DND-41 (cell line): ENCODE data around the gene POU2AF1.

ENCODE experiments used
- CTCF ChIP-seq: IDR thresholded peaks from 2 replicates; pipeline ENCODE4 v1.5.1; 2012; ENCODE audit warnings: borderline replicate concordance, low read length, moderate library complexity, mild to moderate bottlenecking; ENCODE audit not compliant: poor library complexity, severe bottlenecking; ENCODE audit errors: extremely low read depth
- EZH2 ChIP-seq: IDR thresholded peaks from 3 replicates; pipeline ENCODE4 v1.6.1; 2012; ENCODE audit warnings: borderline replicate concordance, low read depth, mild to moderate bottlenecking, moderate library complexity, low read length, inconsistent platforms; ENCODE audit not compliant: severe bottlenecking

- TF ChIP-seq CTCF (no peak), EZH2 (no peak)
These were observed 26.5 kb upstream of the POU2AF1 start for GRCh38 chr11:111405551-111405950.
